Prostate gland (tissue), 2 donors: ENCODE results near the gene OLFML2B. TPM values are rescaled to one million over a fixed set of nuclear protein-coding genes. Genes with fewer than 3 reads are reported as not detected.

Experiments
- DNase-seq: peaks from one replicate; pipeline ENCODE4 v3.0.0-alpha.2; 2019; ENCODE audit warnings: low spot score
- H3K27ac ChIP-seq, 2 donors: fragments of 200-600 bp; sonication (generic); 2 replicates each; pipeline ENCODE4 v1.5.1; 2017 to 2019
- H3K27me3 ChIP-seq: fragments of 200-600 bp; sonication (generic); replicated peaks from 2 replicates; pipeline ENCODE4 v1.5.1; 2019; ENCODE audit not compliant: insufficient read depth
- H3K36me3 ChIP-seq, 2 donors: fragments of 200-600 bp; sonication (generic); 1 replicate in 1 of 2; 2 replicates in 1 of 2; pipeline versions ENCODE4 v1.5.1 to v1.8.1; 2017 to 2019
- H3K4me1 ChIP-seq: fragments of 200-600 bp; sonication (generic); replicated peaks from 2 replicates; pipeline ENCODE4 v1.5.1; 2019
- H3K4me3 ChIP-seq, 2 donors: fragments of 200-600 bp; sonication (generic); 2 replicates each; pipeline ENCODE4 v1.5.1; 2017 to 2019
- H3K9me3 ChIP-seq: fragments of 200-600 bp; sonication (generic); 2 replicates; pipeline ENCODE4 v1.5.1; 2017
- POLR2A ChIP-seq: fragments of 450-650 bp; IDR thresholded peaks from one replicate; pipeline ENCODE4 v1.6.1; 2016; ENCODE audit warnings: antibody characterized with exemption, mild to moderate bottlenecking
- POLR2AphosphoS5 ChIP-seq: sonication (generic); formaldehyde crosslinking; IDR thresholded peaks from one replicate; pipeline ENCODE4 v1.6.1; 2017; ENCODE audit warnings: antibody characterized with exemption
- WGBS: methylation state at CpG from one replicate; pipeline ENCODE4 v1.1.5; 2018; 5-methylcytosine and 5-hydroxymethylcytosine counted together
- intact Hi-C: fragments of 100-400 bp; cut with DNase I; formaldehyde crosslinking; loops from one replicate; pipeline ENCODE4 v1.14.2; 2022
- total RNA-seq, 2 donors: library from RNA; depleted of rRNA; stranded (reverse); fragments of >200 nt; gene quantifications; one replicate each; pipeline ENCODE4 v1.1.0, GENCODE V29; 2016
- TF ChIP-seq, protein P1 (sequence below), 4 experiments: fragments of 200-600 bp in 2 of 4; fragments of 450-650 bp in 2 of 4; sonication (generic) in 2 of 4; IDR thresholded peaks; 1 replicate in 3 of 4; 2 replicates in 1 of 4; pipeline ENCODE4 v1.5.1; 2016 to 2019; ENCODE audit warnings: antibody characterized with exemption in 4 of 4, mild to moderate bottlenecking in 2 of 4, moderate library complexity in 2 of 4

The OLFML2B gene
- total RNA-seq, 2 donors from 2014 or later: 3.2 to 29.7 TPM

DNA sequence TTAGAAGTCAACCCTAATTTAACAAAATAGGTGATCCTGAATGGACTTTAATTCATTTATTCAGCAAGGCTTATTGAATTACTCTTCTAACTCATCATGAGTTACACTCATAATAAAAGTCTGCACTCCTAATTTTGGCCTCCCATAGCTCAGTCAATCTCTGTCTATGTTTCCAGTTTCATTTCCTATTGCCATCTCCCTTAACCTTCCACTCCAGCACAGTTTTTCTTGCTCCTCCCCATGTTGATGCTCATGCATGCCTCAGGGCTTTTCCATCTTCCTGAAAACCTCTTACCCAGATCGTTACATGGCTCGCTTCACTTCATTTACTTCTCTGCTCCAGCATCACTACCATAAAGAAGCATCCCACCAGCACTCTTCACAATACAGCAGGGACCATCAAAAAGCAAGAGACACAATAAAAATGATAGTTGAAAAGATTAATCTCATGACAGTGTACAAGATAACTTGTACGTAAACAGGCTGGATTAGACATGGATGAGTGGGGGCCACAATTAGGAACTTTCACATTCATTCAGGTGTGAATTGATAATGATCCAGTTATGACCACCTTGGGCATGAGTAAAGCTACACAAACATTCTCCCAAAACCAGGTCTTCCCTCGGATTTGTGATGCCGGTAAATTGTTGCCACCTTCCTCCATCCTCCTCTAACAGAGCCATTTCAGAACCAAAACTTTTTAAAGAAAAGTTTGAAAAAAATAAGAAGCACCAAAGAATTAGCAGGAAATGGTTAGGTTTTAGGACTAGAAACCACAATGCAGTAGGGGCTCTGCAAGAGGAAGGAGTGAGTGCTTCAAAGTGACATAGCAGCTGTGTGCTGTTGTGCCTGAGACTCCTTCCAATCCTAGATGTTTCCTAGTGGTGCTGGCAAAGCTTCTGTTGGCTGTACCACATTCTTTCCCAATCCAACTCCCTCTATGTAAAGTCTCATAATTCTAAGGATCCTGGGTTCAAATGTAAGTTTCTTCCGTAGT lies 89.8 kb downstream of the OLFML2B start:
- Histone ChIP-seq H3K27me3 (no peaks in the 10 kb centered on the region), H3K9me3 (no peaks in the 10 kb centered on the region), H3K4me3 (no peak overlapping the region), H3K36me3 (no peaks in the 10 kb centered on the region), H3K4me1 (no peaks in the 10 kb centered on the region), H3K27ac (no peak overlapping the region)
- WGBS: 80% methylated on average over 6 of the region's 6 CpGs
- DNase-seq: no peak
- intact Hi-C loops: no loop called here
- TF ChIP-seq POLR2A (no peak), POLR2AphosphoS5 (no peak)
- TF ChIP-seq, protein P1, sequence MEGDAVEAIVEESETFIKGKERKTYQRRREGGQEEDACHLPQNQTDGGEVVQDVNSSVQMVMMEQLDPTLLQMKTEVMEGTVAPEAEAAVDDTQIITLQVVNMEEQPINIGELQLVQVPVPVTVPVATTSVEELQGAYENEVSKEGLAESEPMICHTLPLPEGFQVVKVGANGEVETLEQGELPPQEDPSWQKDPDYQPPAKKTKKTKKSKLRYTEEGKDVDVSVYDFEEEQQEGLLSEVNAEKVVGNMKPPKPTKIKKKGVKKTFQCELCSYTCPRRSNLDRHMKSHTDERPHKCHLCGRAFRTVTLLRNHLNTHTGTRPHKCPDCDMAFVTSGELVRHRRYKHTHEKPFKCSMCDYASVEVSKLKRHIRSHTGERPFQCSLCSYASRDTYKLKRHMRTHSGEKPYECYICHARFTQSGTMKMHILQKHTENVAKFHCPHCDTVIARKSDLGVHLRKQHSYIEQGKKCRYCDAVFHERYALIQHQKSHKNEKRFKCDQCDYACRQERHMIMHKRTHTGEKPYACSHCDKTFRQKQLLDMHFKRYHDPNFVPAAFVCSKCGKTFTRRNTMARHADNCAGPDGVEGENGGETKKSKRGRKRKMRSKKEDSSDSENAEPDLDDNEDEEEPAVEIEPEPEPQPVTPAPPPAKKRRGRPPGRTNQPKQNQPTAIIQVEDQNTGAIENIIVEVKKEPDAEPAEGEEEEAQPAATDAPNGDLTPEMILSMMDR (IDR thresholded peaks at IDR 0.05): no peak

Other genes starting within 250 kb of the OLFML2B start
- gene NOS1AP, start 45.8 kb upstream of the OLFML2B start, total RNA-seq: 10 to 100 TPM in 1 of 2 donors, 1 to 10 TPM in 1; 9.9 to 11.0 TPM